Stimulated activated CD4-positive, alpha-beta T cell treated with anti-CD3 and anti-CD28 coated beads, Interleukin-1b, Interleukin-23, amount 100 ng/mL, for 1 hour (primary cell): ENCODE results near the gene XYLT1.
"Not testable (repeated sequence)": the region's sequence is repeated elsewhere in the genome, so short reads cannot be mapped to it uniquely, and the experiment has no call there.

ENCODE experiments used
- DNase-seq, 2 donors: peaks; one replicate each; pipeline ENCODE4 v3.0.0-alpha.2; 2020; ENCODE audit warnings: low read depth in 2 of 2

XYLT1 gene

DNA sequence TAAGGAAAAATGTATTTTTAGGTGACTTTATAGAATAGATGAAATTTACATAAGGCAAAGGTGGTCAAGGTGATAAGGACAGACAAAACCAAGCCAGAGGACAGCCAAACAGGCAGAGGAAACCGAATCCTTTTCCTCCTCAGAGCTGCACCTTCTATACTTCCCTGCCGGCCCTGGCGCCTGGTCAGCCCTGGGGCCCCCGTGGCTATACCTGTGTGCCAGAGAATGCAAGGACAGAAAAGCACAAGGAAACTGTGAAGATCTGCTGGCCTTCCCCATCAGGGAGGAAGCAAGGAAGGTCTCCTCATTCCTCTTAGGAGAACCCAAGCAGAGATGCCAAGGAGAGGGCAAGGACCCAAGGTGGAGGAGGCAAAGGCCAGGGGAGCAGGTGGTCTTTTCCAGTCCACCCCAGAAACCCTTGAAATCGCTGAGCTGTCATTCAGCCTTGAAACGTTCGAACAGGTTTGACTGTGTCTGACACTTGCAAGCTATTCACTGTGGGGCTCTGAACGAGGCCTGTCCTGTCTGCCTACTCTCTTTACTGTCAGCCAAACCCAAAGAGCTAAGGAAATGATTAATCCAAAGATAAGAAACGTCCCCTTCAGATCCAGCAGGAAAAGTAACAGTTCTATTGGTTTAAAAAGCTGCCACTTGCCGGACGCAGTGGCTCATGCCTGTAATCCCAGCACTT, 114.4 kb downstream of the XYLT1 start:
- no peak for DNase-seq

DNA sequence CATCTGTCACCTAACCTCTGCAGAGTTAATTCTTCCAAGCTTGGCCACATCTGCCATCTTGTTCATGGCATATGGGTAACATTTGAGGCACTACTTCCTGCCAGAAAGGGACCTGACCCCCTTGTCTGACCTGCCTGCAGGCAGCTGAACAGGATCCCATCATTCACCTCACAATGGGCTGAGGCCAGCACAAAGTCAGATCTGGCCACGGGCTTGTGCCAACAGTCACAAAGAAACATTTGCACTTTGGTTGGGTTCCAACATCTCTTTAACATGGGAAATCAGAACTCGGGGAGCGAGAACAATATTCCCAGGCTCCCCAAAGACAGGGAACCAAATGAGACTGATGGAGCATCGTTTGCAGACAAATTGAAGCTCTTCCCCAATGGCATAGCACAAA, 116.1 kb downstream of the XYLT1 start:
- DNase-seq = no peak

DNA sequence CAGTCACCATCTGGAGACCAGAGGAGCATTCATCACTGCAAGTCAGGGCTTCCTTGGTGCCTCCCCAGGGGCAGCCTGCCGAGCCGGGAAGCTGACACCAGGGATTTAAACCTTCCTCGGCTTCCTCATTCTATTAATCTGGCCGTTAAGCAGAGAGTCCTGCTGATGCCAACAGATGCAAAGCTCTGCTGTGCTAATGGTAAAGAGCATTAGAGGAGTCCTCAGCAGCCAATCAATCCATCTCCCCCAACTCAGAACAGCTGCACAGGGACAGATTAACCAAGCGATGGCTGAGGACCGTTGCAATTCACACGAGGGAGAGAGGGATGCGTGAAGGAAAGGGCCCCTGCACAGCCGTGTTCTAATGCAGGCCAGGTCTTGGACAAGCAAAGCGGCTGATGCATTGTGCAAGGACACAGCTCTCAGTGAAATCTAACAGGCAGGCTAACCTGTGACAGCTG, 116.6 kb downstream of the XYLT1 start:
- no peak for DNase-seq

DNA sequence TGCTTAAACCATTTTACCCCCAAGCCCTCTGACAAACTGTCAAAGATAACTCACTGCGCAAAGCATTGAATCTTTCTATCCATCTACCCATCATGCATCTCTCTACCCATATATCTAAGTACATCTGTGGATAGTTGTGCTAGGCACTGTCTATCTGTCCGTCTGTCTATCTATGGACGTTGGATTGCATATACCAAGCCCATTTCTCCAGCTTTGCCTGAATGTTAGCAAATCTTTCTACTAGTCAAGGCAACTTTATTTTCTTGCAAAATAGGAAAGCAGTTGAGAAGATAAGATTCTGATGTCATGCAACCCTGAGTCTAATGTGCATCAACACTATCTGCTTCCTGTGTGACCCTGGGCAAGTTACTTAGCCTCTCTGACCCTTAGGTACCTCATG, 117.2 kb downstream of the XYLT1 start:
- no peak for DNase-seq

DNA sequence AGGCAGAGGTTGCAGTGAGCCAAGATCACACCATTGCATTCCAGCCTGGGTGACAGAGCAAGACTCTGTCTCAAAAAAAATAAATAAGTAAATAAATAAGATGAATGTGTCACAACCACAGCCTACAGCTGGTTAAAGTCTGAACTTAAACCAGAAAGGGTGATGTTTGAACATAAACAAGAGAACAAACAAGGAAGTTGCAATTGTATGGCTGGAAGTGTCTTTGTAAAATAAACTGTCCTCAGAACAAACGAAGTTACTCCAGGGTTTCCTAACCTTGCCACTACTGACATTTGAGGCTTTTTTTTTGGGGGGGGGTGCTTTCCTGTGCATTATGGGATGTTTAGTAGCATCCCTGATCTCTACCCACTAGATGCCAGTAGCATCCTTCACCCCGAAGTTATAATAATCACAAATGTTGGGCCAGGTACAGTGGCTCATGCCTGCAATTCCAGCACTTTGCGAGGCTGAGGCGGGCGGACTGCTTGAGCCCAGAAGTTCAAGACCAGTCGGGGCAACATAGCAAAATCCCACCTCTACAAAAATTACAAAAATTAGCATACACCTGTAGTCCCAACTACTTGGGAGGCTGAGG, 119.2 kb downstream of the XYLT1 start:
- DNase-seq = no peak

DNA sequence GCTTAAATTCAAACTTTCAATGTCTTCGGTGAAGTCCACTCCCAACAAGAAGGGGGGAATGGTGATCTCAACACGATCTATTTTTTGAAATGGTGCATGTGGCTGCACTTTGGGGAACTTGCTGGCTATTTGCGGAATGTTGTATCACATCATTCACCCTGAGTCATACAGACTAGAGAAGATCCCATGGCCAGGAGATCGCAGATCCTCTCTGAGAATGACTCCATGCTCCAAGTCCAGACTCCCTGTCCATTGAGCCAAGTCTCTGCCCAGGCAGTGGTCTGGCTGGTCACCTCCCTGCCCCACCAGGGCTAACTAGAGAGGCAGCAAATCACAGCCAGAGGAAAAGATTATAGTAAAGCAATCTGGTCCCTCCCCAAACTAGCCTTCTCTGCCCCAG, 120.6 kb downstream of the XYLT1 start:
- DNase-seq = no peak

DNA sequence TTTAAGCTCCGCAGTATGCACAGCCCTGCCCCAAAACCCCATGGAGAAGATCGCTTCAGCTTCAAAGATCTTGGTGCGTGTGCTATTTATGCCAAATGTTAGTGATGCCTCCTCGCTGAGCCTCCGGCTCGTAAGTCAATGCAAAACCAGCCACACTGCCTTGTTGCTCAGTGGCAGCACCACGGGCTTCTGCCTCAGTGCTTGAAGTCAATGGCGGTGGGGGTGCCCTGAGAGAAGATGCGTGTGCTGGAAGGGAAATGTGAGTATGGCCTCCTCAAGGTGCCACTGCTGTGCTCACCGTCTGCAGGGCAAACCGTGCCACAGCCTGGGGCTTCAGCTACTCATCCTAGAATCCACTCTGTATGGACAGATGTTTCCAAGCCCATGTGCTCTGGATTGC, 121.9 kb downstream of the XYLT1 start:
- no peak for DNase-seq

DNA sequence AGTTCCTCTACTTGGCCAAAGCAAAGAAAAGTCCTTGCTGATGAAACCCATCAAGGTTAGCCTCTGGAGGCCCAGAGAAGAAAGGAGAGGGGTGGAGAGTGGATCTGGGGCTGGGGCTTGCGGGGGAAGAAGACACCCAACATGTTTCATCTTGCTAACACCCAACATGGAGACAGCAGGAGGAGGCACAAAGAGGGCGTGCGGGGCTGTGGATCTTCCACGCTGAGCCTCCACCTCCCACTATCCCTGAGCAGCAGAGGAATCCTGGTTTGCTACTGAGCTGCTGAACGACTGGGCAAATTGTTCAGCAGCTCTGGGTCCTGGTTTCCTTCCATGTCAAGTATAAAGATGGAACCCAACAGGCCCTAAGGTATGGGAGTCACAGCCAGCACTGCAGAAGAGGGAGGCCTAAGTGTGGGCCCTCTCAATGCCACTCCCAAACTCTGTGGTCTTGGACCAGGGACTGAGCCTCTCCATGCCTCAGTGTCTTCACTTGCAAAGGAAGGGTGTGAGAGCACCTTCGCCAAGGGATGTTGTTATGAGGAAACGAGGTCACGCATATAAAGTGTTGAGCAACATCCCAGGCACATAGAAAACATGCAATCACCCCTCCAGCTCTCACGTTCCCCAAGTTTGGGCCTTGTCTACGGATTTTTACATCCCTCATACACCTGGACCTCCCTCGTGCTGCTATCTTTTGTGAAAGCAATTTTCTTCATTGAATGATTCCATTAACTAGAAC, 122.5 kb downstream of the XYLT1 start:
- no peak for DNase-seq

DNA sequence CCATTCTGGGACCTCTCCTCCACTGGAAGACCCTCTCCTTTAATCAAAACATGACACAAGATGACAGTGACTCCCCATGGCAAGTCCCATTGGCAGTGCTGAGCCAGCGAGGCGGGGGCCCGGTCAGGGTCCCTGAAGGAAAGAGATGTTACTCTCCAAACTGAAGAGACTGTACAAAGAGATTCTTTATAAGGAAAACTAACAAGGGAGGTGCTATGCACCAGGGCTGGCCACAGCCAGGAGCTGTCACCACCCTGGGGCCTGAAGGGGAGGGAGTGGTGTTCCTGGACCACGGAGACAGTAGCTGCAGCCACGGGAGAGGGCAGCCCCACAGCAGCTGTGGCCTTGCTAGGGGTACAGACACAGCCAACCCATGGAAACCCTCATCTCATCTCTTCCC, 123.1 kb downstream of the XYLT1 start:
- DNase-seq = no peak

DNA sequence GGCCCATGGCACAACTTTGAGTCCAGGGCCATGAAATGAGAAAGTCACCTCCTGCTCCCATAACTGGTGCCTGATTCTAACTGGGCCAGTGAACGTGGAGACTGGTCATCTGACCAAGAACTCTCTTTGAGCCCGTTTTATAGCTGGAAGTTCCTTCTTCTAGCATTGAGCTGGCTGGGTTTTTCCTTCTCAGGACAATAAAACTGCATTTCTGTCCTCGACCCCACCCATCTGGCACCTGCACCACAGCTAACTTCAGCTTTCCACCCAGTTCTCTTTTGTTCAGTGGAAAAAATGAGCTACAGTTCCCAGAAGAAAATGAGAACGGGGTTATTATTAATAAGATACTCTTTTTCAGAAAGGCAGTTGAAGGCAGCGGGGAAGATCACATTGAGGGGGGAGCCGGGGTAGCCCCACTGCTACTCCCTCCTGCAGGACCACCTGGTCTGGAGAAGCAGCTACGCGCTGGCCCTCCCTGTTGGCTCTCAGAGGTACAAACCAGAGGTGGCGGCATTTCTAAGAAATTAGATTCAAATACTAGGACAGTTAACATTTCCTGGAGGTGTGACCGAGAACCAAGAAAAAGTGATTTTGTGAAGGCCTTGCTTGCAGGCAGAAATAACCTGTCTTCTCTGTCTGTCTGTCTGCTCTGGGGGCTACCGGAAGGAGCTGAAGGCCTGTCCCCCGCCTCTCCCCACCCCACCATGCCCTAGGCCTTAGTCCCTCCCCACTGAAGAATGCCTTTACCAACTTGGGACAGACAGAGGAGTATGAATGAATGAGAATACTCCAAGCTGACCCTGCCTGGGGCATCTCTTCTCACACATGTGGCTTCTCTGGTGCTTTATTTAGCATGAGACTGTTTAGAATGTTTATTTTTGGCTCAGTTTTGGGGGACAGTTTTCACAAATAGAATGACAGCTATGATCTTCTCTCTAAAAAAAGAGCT, 123.9 kb downstream of the XYLT1 start:
- DNase-seq = no peak

DNA sequence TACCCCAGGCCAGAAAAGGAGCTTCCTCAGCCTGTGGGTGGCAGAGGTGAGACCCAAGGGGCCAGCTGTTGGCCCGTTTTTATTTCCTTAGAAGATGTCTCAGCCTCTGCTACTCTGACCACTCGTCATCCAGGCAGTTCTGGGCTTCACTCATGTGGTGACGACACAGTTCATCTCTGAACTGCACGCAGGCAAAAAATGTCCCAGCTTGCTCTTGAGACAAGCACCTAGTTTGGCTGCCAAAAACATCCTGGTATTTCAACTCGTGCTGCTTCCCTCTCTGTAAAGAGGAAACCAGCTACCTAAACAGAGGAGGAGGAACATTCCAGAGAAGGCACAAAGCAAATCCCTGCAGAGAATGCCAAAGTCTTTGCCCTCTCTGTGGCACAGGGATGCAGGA, 125.7 kb downstream of the XYLT1 start:
- DNase-seq = no peak

DNA sequence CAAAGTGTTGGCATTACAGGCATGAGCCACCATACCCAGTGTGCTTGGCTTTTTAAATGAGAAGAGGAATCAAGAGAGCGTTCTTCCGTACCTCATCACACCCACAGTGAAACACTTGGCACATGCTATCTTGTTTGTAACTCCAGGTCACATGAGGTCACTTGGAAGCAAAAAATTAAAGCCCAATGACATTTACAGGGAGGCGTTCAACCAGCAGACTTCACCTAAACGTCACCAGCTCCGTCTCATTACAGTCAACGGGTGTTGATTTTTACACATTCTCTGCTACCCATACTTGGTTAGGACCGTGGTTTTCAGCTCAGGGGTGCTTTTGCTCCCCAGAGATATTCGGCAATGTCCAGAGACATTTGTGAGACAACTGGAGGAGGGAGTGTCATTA, 127.0 kb downstream of the XYLT1 start:
- DNase-seq = no peak

DNA sequence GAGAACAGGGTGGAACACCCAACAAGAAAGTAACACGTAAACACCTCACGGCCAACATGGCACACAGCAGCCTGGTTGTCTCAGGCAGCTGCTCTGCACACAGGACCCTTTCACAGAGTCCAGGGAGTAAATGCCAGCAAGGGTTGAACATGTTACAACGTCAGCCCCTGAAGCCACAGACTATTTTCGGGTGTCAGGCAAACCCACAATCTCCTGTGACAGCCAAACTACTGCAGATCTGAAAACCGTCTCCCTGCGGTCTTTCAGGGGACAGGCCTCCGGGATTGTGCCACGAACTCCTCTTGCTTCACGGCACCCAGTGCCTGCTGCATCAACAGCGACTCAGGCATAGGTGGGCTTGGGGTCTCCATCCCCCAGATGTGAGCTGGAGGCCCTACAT, 127.7 kb downstream of the XYLT1 start:
- no peak for DNase-seq

DNA sequence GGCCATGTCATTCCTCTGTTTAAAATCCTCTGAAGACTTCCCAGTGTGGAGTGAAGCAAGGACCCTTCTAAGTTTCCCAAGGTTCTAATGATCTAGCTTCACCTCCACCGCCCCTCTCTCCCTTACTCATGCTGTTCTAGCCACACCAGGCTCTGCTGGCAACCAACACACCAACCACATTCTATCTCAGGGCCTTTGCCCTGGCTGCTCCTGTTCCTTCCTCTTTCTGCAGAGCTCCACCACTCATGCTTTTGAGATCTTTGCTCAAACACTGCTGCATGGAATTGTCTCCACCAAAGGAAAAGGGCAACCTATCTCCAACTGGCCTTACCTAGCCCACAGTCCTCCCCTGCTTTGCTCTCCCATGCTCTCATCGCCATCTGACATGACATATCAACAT, 128.7 kb downstream of the XYLT1 start:
- no peak for DNase-seq

DNA sequence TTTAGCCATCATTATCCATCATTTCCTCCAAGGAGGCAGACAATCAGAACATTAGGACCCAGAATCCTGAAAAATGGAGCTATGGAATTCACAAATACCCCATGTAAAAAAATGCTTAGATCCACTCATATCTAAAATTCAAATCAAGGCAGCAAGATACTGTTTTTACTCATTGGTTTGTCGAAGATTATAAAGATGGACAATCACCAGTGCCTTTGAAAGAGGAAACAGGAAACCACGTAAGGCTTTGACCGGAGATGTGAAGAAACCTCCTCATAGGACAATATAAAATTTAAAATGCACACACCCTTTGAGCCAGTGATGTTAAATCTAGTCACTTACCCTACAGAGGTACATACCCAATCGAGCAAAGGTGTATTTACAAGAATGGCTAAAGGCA, 130.0 kb downstream of the XYLT1 start:
- no peak for DNase-seq

DNA sequence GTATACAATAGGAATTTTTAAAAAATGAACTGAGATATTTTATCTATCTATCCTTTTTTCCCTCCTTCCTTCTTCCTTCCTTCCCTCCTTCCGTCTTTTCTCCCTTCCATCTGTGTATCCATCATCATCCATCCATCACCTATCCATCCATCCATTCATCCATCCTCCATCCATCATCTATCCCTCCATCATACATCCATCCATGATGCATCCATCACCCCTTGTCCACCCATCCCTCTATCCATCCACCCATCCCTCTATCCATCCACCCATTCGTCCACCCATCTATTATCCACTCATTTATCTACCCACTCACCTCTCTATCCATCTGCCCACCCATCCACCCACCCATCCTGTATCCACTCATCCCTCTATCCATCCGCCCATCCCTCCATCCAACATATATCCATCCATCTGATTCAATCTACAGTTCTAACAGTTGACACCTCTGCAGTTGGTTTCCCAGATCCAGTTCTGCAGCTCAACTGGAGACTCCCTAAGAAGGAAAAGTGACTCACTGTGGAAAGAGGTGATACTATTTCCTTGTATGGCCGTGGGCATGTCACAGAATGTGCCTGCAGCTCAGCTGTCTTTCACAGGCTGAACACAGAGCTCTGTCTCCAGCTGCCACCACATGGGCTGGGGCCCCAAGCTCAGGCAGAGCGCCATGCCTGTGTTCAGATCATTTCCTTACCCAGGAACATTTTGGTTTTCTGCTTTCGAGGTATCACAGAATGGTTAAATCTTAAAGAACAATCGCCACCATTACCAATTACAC, 130.8 kb downstream of the XYLT1 start:
- DNase-seq = no peak

DNA sequence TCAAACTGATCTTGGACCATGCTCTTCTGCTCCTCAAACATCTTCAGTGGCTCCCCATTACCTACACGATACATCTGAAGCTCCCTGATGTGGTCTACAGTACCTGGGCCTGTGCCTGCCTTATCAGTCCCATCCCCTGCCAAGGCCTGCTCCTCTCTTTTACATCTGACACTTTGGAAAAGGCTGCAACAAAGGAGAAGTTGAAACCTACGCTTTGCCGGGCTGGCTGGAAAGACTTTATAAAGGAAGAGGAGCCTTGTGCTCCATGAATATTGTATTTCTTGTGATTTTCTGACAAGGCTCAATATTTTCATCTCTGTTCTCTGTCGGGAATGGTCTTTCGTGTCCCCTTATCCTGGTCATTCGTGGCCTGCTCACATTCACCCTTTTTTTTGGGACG, 132.5 kb downstream of the XYLT1 start:
- DNase-seq = no peak

DNA sequence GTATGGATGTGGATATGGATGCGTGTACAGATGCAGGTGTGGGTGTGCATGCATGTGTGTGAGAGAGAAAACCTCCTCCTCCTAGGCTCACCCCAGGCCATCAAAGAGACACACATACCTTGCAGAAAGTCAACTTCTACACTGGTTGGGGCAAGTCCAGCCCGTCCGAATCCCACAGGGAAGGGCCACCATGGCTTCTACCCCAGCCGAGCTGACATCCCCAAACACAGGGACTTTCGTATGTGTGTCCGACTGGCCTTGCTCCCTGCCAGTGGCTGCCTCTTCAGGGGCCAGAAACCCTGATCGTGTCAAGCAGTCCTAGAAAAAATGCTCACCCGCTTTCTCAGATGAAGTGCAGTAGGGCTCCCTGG, 134.2 kb downstream of the XYLT1 start:
- DNase-seq = no peak

DNA sequence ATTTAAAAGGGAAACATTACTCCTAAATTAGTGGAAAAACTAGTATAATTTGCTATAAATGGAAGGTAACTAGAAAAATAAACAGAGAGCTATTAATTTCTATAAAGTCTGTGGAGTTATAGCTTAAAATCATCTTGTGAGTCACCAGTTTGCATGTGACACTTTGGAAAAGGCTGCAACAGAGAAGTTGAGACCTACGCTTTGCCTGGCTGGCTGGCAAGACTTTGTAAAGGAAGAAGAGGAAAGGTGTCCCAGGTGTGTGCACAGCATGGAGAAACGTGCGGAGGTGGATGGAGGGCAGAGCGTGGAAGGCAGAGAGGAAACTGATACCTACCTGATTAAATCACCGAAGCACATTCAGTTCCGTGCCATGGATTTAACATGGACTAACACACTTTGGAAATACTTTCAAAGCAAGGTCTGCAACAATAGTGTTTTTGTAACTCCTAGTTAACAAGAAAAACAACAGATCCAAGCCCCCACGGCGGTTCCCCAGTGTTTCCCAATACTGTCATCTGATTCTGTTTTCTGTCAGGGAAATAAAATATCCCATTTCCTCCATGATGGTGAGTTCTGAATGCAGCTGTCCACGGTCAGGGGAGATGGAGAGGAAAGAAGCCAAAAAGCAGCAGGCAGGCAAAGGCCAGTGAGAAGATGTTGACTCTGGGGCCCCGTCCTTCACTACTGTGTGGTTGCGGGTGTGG, 134.8 kb downstream of the XYLT1 start:
- no peak for DNase-seq

DNA sequence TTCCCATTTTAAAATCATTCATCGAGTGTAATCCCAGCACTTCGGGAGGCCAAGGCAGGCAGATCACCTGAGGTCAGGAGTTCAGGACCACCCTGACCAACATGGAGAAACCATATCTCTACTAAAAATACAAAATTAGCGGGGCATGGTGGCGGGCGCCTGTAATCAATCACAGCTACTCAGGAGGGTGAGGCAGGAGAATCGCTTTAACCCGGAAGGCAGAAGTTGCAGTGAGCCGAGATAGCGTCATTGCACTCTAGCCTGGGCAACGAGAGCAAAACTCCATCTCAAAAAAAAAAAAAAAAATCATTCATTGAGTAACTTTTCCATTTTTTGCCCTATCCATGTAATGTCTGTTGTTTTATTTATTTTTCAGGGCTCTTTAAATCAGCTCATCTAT, 135.4 kb downstream of the XYLT1 start:
- not testable (repeated sequence) for DNase-seq

DNA sequence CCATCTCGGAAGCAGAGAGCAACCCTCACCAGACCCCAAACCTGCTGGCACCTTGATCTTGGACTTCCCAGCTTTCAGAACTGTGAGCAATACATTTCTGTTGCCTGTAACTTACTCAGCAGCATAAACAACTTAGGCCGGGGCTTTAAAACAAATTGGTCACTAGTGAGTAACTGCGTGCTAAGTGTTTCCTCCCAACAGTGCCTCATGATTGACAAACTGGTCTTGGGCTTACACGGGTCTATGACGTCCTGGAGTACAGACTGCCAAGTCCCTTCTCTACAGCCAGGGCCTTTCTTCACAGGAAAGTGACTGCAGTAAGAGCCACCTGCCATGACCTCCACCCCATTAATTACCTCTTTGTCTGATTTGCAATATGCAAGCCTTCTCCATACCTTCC, 136.7 kb downstream of the XYLT1 start:
- DNase-seq = no peak
